Activated T-cell treated with anti-CD3 and anti-CD28 coated beads for 1 hour (primary cell): ENCODE measurements around the gene HPS4.
"Not testable (repeated sequence)": the region's sequence is repeated elsewhere in the genome, so short reads cannot be mapped to it uniquely, and the experiment has no call there.

Experiments
- DNase-seq: peaks from one replicate; pipeline ENCODE4 v3.0.0-alpha.2; 2020; ENCODE audit warnings: low read depth

Gene HPS4

DNA sequence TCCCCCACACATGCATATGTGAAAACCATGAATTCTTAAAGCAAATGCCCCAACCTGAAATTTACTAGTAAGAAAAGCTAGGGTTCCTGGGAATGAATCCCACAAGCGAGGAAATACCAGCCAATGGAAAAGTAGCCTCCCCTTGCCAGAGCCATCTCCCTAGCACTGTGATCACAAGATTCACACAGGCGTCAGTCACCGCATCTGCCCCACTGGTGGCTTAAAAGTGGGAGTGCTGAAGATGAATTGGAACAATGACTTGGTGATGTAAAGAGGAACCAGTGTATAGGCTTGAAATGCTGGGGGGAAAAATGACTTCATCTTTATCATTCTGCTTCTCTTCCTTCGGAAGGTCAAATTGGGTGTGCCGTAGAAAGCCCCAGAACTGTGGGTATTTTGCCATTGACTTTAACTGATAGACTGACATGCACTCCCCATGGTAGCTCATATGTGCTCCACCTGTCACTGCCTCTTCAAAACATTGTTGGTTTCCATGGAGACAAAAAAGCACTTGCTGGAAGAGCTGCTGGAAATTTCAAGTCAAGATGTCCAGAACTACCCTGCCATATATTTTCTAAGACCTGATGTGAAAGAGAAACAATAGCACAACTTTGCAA, 73.8 kb downstream of the HPS4 start:
- DNase-seq, result no peak

DNA sequence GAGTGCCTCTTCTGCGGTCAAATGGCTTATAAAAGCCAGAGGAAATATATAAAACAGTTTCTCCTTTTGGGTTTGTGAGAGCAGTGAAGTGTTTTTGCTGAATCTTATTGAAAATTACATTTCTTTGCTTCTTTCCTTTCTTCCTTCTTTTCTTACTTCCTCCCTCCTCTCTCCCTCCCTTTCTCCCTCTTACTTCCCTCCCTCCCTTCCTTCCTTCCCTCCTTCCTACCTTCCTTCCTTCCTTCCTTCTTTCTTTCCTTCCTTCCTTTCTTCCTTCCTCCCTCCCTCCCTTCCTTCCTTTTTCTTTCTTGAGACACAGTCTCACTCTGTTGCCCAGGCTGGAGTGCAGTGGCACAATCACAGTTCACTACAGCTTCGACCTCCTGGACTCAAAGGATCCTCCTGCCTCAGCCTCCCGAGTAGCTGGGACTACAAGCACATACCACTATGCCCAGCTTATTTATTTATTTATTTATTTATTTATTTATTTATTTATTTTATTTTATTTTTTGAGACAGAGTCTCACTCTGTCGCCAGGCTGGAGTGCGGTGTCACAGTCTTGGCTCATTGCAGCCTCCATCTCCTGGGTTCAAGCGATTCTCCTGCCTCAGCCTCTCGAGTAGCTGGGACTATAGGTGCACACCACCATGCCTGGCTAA, 74.9 kb downstream of the HPS4 start:
- DNase-seq, result not testable (repeated sequence)

GRCh38 chr22:26406118-26406517, 77.5 kb downstream of the HPS4 start:
- DNase-seq, result no peak

- DNase-seq, result no peak
Observed at GRCh38 chr22:26404851-26405421, 78.6 kb downstream of the HPS4 start.

DNA sequence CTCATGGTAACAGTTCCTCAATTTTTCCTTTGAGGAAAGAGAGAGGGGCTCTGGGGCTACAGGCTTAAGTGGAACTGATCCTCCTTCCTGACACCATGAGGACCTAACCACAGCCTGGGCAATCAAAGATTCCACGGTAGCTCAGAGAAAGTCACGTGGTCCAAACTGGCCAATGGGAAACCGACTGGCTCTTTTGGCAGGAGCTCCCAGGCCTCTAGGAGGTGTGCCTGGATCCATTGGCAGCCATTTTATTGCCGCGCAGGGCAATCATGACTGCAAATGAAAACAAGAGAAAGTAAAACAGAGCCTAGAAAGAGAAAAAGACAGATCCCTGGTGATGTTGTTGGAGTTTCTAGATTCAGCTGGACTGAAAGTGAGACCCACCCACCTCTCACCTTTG, 81.9 kb downstream of the HPS4 start:
- DNase-seq, result no peak
